Neural progenitor cell (in vitro differentiated cells): ENCODE data around the gene HSPB6. TPM values are rescaled to one million over a fixed set of nuclear protein-coding genes. Genes with fewer than 3 reads are reported as not detected.

Experiments
- DNase-seq: peaks from one replicate; pipeline ENCODE4 v3.0.0-alpha.2; 2016; ENCODE audit warnings: low spot score
- H2AFZ ChIP-seq: fragments of 200-600 bp; sonication (generic); replicated peaks from 2 replicates; pipeline ENCODE4 v1.6.1; 2016; ENCODE audit warnings: antibody characterized with exemption
- H3F3A ChIP-seq: fragments of 200-600 bp; sonication (generic); 2 replicates; pipeline ENCODE4 v1.6.1; 2016; ENCODE audit warnings: antibody characterized with exemption, low read depth
- H3K27ac ChIP-seq: fragments of 200-600 bp; sonication (generic); 2 replicates; pipeline ENCODE4 v1.5.1; 2016; ENCODE audit warnings: mild to moderate bottlenecking
- H3K27me3 ChIP-seq: fragments of 200-600 bp; sonication (generic); 2 replicates; pipeline ENCODE4 v1.6.1; 2016; ENCODE audit warnings: mild to moderate bottlenecking, moderate library complexity
- H3K36me3 ChIP-seq: fragments of 200-600 bp; sonication (generic); 2 replicates; pipeline ENCODE4 v1.5.1; 2016
- H3K4me1 ChIP-seq: fragments of 200-600 bp; sonication (generic); 2 replicates; pipeline ENCODE4 v1.6.1; 2016; ENCODE audit warnings: mixed run types
- H3K4me2 ChIP-seq: fragments of 200-600 bp; sonication (generic); 2 replicates; pipeline ENCODE4 v1.6.1; 2016
- H3K4me3 ChIP-seq: fragments of 200-600 bp; sonication (generic); 2 replicates; pipeline ENCODE4 v1.5.1; 2016
- H3K79me2 ChIP-seq: fragments of 200-600 bp; sonication (generic); 2 replicates; pipeline ENCODE4 v1.6.1; 2016; ENCODE audit warnings: low read depth
- H3K9ac ChIP-seq: fragments of 200-600 bp; sonication (generic); 2 replicates; pipeline ENCODE4 v1.6.1; 2016
- H3K9me3 ChIP-seq: fragments of 200-600 bp; sonication (generic); 2 replicates; pipeline ENCODE4 v1.5.1; 2016; ENCODE audit warnings: low read depth
- H4K20me1 ChIP-seq: fragments of 200-600 bp; sonication (generic); 2 replicates; pipeline ENCODE4 v1.6.1; 2016; ENCODE audit warnings: low read depth
- H3K27ac Mint-ChIP-seq: 3 replicates; pipeline ENCODE4 v1.8.0; 2021; ENCODE audit warnings: mixed read lengths
- H3K27me3 Mint-ChIP-seq: 2 replicates; pipeline ENCODE4 v1.8.0; 2022; ENCODE audit warnings: low read depth, mild to moderate bottlenecking, inconsistent platforms, moderate library complexity, mixed read lengths; ENCODE audit not compliant: insufficient read depth
- H3K36me3 Mint-ChIP-seq: 3 replicates; pipeline ENCODE4 v1.8.0; 2021; ENCODE audit warnings: mixed read lengths
- H3K4me1 Mint-ChIP-seq: 3 replicates; pipeline ENCODE4 v1.8.0; 2021; ENCODE audit warnings: mixed read lengths
- H3K4me3 Mint-ChIP-seq: 3 replicates; pipeline ENCODE4 v1.8.0; 2021; ENCODE audit warnings: mild to moderate bottlenecking, moderate library complexity, mixed read lengths
- H3K9me3 Mint-ChIP-seq: 3 replicates; pipeline ENCODE4 v1.8.0; 2020; ENCODE audit warnings: mixed read lengths
- EZH2 ChIP-seq: fragments of 200-600 bp; sonication (generic); IDR thresholded peaks from 2 replicates; pipeline ENCODE4 v1.6.1; 2017; ENCODE audit warnings: antibody characterized with exemption, mild to moderate bottlenecking, moderate library complexity
- EZH2phosphoT487 ChIP-seq: fragments of 200-600 bp; sonication (generic); IDR thresholded peaks from 2 replicates; pipeline ENCODE4 v1.6.1; 2017; ENCODE audit warnings: antibody characterized with exemption
- total RNA-seq: library from RNA; depleted of rRNA; stranded (reverse); fragments of >200 nt; gene quantifications from 2 replicates; pipeline ENCODE4 v1.2.3, GENCODE V29; 2015; ENCODE audit warnings: low replicate concordance
- TF ChIP-seq, protein P1 (sequence below): fragments of 200-600 bp; sonication (generic); IDR thresholded peaks from 2 replicates; pipeline ENCODE4 v1.5.1; 2017; ENCODE audit warnings: antibody characterized with exemption, mild to moderate bottlenecking

The HSPB6 gene
- total RNA-seq, 1 donor from 2014 or later = not detected

DNA sequence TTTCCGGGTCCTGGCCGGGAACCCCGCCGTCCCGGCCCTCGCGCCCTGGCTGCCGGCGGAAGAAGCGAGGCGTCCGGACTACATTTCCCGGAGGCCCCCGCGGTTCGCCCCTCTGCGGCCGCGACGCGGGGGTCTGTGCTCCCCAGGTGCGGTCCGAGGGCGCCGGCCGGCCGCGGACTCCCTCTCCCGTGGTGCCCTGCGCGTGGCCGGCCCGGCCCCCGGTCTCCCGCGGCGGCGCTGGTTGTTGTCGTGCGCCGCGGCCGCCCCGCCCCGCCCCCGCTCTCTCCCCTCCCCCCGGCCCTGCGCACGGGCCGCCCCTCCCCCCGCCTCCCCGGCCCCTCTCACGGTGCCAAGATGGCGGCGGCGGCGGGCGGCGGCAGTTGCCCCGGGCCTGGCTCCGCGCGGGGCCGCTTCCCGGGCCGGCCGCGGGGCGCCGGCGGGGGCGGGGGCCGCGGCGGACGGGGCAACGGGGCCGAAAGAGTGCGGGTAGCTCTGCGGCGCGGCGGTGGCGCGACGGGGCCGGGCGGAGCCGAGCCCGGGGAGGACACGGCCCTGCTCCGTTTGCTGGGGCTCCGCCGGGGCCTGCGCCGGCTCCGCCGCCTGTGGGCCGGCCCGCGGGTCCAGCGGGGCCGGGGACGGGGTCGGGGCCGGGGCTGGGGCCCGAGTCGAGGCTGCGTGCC is 39.0 kb downstream of the HSPB6 start, which contains the start of gene KMT2B:
TSS of gene KMT2B (plus strand) at position 339 of the 680 bp plus-strand sequence. CDS start at position 355, 16 bp downstream.
- Mint-ChIP-seq H3K27me3 (peaks cover 12% of the 10 kb centered on the region), H3K27ac (peak within 1 kb of the TSS; percentile 97), H3K36me3 (peaks cover 14% of the 10 kb centered on the region), H3K4me3 (peak within 1 kb of the TSS; percentile 94), H3K4me1 (peaks cover 41% of the 10 kb centered on the region), H3K9me3 (no peaks in the 10 kb centered on the region)
- Histone ChIP-seq H3F3A (peaks cover 19% of the 10 kb centered on the region), H3K4me1 (peaks cover 22% of the 10 kb centered on the region), H3K27me3 (peaks cover 8% of the 10 kb centered on the region), H3K9ac (peak within 1 kb of the TSS; percentile 91), H3K36me3 (no peaks in the 10 kb centered on the region), H3K27ac (peak within 1 kb of the TSS; percentile 52), H4K20me1 (peaks cover 28% of the 10 kb centered on the region), H2AFZ (peak within 1 kb of the TSS; percentile 31), H3K4me2 (peak within 1 kb of the TSS; percentile 93), H3K4me3 (peak within 1 kb of the TSS; percentile 73), H3K79me2 (peaks cover 22% of the 10 kb centered on the region), H3K9me3 (no peaks in the 10 kb centered on the region)
- peak; percentile 99 for DNase-seq
- TF ChIP-seq EZH2phosphoT487 (no peak), EZH2 (no peak)
- TF ChIP-seq, protein P1, sequence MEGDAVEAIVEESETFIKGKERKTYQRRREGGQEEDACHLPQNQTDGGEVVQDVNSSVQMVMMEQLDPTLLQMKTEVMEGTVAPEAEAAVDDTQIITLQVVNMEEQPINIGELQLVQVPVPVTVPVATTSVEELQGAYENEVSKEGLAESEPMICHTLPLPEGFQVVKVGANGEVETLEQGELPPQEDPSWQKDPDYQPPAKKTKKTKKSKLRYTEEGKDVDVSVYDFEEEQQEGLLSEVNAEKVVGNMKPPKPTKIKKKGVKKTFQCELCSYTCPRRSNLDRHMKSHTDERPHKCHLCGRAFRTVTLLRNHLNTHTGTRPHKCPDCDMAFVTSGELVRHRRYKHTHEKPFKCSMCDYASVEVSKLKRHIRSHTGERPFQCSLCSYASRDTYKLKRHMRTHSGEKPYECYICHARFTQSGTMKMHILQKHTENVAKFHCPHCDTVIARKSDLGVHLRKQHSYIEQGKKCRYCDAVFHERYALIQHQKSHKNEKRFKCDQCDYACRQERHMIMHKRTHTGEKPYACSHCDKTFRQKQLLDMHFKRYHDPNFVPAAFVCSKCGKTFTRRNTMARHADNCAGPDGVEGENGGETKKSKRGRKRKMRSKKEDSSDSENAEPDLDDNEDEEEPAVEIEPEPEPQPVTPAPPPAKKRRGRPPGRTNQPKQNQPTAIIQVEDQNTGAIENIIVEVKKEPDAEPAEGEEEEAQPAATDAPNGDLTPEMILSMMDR = no peak

DNA sequence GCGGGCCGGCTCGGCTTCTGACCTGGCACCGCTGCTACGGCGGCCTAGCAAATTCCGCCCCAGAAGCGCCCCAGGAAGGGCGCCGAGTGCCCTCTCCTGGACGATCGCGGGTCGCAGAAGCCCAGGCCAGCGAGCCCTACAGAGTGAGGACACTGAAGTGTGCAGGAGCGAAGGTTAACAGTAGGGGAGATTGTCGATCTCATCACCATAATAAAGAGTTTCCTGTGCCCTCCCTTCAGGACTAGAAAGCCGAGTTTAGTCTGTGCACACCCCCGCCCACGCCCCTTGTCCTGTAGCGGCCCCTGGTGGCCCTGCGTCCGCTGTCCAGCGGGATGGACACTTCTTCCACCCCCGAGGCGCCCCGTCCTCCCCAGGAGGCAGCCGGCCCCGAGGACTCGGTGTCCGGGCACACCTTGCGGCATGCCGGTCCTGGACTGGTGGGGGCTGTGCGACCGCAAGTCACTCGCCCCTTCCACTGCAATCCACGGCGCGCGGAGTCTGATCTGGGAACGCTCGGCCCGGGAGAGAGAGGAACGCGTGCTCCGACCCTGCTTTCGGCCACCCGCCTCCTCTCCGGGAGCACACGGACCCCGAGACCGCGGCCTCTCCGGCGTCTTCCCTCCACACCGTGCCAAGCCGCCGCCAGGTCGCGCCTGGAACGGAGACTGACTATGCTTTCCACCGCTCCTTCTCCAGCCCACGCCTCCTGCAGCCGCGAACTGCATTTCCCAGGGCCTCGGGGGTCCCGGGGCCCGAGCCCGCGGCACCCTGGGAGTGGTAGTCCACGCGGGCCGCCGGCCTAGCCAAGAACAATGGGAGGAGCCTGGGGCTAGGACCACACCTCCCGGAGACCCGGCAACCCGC is 39.8 kb downstream of the HSPB6 start:
- peak overlapping the region; percentile 93 for H3K4me2 ChIP-seq
- TF ChIP-seq EZH2phosphoT487 (no peak), EZH2 (peak; percentile 51)
- TF ChIP-seq, protein P1 = peak; percentile 84
- H3K4me1 Mint-ChIP-seq = peaks cover 41% of the 10 kb centered on the region
- peaks cover 22% of the 10 kb centered on the region for H3K79me2 ChIP-seq
- peaks cover 19% of the 10 kb centered on the region for H3F3A ChIP-seq
- H3K4me3 Mint-ChIP-seq = peak overlapping the region; percentile 90
- H2AFZ ChIP-seq = peak overlapping the region; percentile 89
- DNase-seq = peak; percentile 97
- peak overlapping the region; percentile 97 for H3K27ac Mint-ChIP-seq
- no peaks in the 10 kb centered on the region for H3K9me3 Mint-ChIP-seq
- no peaks in the 10 kb centered on the region for H3K9me3 ChIP-seq
- peaks cover 22% of the 10 kb centered on the region for H3K4me1 ChIP-seq
- H3K9ac ChIP-seq = no peak overlapping the region
- H3K27me3 Mint-ChIP-seq = peaks cover 12% of the 10 kb centered on the region
- H3K36me3 Mint-ChIP-seq = peaks cover 10% of the 10 kb centered on the region
- H3K27ac ChIP-seq = peak overlapping the region; percentile 52
- no peaks in the 10 kb centered on the region for H3K36me3 ChIP-seq
- H4K20me1 ChIP-seq = peaks cover 28% of the 10 kb centered on the region
- H3K4me3 ChIP-seq = peak overlapping the region; percentile 58
- peaks cover 8% of the 10 kb centered on the region for H3K27me3 ChIP-seq

- Mint-ChIP-seq H3K4me1 (peaks cover 43% of the 10 kb centered on the region), H3K9me3 (no peaks in the 10 kb centered on the region), H3K36me3 (peaks cover 7% of the 10 kb centered on the region), H3K27me3 (peaks cover 12% of the 10 kb centered on the region), H3K4me3 (peak overlapping the region; percentile 90), H3K27ac (peak overlapping the region; percentile 97)
- Histone ChIP-seq H3K4me1 (peaks cover 22% of the 10 kb centered on the region), H4K20me1 (peaks cover 28% of the 10 kb centered on the region), H3F3A (peaks cover 19% of the 10 kb centered on the region), H3K9me3 (no peaks in the 10 kb centered on the region), H3K4me3 (peak overlapping the region; percentile 58), H3K9ac (no peak overlapping the region), H3K27me3 (peaks cover 8% of the 10 kb centered on the region), H3K36me3 (no peaks in the 10 kb centered on the region), H3K27ac (no peak overlapping the region), H3K79me2 (peaks cover 22% of the 10 kb centered on the region), H3K4me2 (peak overlapping the region; percentile 93), H2AFZ (peak overlapping the region; percentile 89)
- TF ChIP-seq EZH2phosphoT487 = no peak
- peak; percentile 61 for TF ChIP-seq EZH2
- TF ChIP-seq, protein P1 = no peak
- peak; percentile 17 for DNase-seq
These were observed 40.6 kb downstream of the HSPB6 start for GRCh38 chr19:35715981-35716800.
